ENCODE results near the gene RPS27. TPM values are rescaled to one million over a fixed set of nuclear protein-coding genes. Genes with fewer than 3 reads are reported as not detected.

Gene RPS27
- total RNA-seq, 1 donor from 2014 or later = 1,621 TPM

Small RNA genes lying within 50 kb of the gene (microRNA-seq; reads per million reads assigned to microRNA genes)
- not detected for gene MIR6737

Other genes with a start within 250 kb of the RPS27 start
- gene SLC27A3, start 215.4 kb upstream of the RPS27 start, total RNA-seq = 38.0 TPM
- 59.6 TPM for gene GATAD2B, start 67.8 kb upstream of the RPS27 start, total RNA-seq
- 78.9 TPM for gene DENND4B, start 44.0 kb upstream of the RPS27 start, total RNA-seq
- gene CRTC2, start 32.1 kb upstream of the RPS27 start, total RNA-seq = 58.1 TPM
- gene SLC39A1, start 27.2 kb upstream of the RPS27 start, total RNA-seq = 73.9 TPM
- gene CREB3L4, start 22.9 kb upstream of the RPS27 start, total RNA-seq = 11.8 TPM
- gene JTB, start 13.1 kb upstream of the RPS27 start, total RNA-seq = 72.8 TPM
- 90.1 TPM for gene RAB13, start 4.4 kb upstream of the RPS27 start, total RNA-seq
- 0.18 TPM for gene NUP210L, start 164.3 kb downstream of the RPS27 start, total RNA-seq
- 229 TPM for gene TPM3, start 201.3 kb downstream of the RPS27 start, total RNA-seq
- gene CFAP141, start 215.6 kb downstream of the RPS27 start, total RNA-seq = not detected
- gene UBAP2L, start 230.2 kb downstream of the RPS27 start, total RNA-seq = 142 TPM